Vagina (tissue), 2 donors: ENCODE data around the gene EPC1.

Experiments used
- POLR2AphosphoS5 ChIP-seq, 2 donors: sonication (generic); formaldehyde crosslinking; IDR thresholded peaks; one replicate each; pipeline ENCODE4 v1.9.0; 2017; ENCODE audit warnings: antibody characterized with exemption in 2 of 2, mild to moderate bottlenecking in 2 of 2, low read depth in 1 of 2; ENCODE audit not compliant: insufficient read depth in 1 of 2
- TF ChIP-seq, protein P1 (sequence below), 3 experiments: fragments of 450-650 bp in 2 of 3; fragments of 200-600 bp in 1 of 3; sonication (generic) in 1 of 3; IDR thresholded peaks; one replicate each; pipeline ENCODE4 v1.5.1; 2017 to 2019; ENCODE audit warnings: antibody characterized with exemption in 3 of 3, mild to moderate bottlenecking in 2 of 3, moderate library complexity in 2 of 3

- TF ChIP-seq POLR2AphosphoS5 (IDR thresholded peaks at IDR 0.05; ENCODE audit: insufficient read depth in 1 of 2, low read depth in 1 of 2) = no peak
- TF ChIP-seq, protein P1, sequence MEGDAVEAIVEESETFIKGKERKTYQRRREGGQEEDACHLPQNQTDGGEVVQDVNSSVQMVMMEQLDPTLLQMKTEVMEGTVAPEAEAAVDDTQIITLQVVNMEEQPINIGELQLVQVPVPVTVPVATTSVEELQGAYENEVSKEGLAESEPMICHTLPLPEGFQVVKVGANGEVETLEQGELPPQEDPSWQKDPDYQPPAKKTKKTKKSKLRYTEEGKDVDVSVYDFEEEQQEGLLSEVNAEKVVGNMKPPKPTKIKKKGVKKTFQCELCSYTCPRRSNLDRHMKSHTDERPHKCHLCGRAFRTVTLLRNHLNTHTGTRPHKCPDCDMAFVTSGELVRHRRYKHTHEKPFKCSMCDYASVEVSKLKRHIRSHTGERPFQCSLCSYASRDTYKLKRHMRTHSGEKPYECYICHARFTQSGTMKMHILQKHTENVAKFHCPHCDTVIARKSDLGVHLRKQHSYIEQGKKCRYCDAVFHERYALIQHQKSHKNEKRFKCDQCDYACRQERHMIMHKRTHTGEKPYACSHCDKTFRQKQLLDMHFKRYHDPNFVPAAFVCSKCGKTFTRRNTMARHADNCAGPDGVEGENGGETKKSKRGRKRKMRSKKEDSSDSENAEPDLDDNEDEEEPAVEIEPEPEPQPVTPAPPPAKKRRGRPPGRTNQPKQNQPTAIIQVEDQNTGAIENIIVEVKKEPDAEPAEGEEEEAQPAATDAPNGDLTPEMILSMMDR (IDR thresholded peaks at IDR 0.05) = no peak
Observed at GRCh38 chr10:32338262-32338661, 8.7 kb downstream of the EPC1 start.
